Activated CD8-positive, alpha-beta memory T cell treated with anti-CD3 and anti-CD28 coated beads for 4 hours (primary cell): ENCODE measurements around the gene UROC1.

ENCODE experiments used
- DNase-seq, 2 donors: peaks; one replicate each; pipeline ENCODE4 v3.0.0-alpha.2; 2020; ENCODE audit warnings: low read depth in 2 of 2

The UROC1 gene

GRCh38 chr3:126494970-126495230 lies 22.7 kb downstream of the UROC1 start:
- no peak for DNase-seq

- no peak for DNase-seq
Measured at GRCh38 chr3:126494204-126494969, 23.2 kb downstream of the UROC1 start.

DNA sequence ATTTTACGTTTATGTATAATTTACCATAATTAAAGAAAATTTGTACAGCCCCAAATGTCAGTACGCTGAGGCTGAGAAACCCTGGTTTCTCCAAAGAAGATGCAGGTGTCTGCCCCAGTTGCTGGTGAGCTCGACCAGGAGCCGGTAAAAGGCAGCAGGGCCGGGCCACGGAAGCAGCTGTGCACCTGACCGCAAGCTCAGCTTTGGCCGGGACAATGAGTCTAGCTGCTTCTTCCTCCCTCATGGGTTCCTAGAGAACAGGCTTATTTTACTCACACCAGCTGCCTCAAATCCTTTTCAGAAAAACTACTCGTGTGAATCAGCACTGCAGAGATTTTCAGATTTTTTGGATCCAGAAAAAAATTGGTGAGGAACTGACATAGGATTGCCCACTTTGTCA lies 23.8 kb downstream of the UROC1 start:
- no peak for DNase-seq

- DNase-seq: no peak
Measured at GRCh38 chr3:126493051-126493450, 24.5 kb downstream of the UROC1 start.

GRCh38 chr3:126491221-126492013 lies 26.2 kb downstream of the UROC1 start:
- DNase-seq: no peak

GRCh38 chr3:126490619-126491018 lies 27.0 kb downstream of the UROC1 start:
- no peak for DNase-seq

GRCh38 chr3:126488886-126489569 lies 28.5 kb downstream of the UROC1 start:
- DNase-seq: no peak

DNA sequence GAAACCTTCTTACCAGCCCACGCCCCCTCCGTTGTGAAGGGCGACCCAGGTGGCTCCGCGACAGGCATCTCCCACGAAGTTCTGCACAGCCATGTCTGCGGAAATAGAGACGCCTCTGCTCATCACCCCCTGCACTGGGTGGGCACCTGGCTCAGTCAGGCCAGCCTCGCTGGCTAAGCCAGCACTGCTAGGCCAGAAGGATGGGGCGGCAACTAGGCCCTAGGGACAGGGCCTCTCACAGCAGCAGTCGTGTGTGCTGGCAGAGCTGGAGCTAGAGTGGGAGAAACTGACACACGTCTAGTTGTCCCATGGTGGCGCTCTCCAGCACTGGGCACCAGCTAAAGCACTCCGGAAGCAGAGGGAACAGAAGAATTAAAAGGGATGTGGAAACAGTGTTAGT lies 29.4 kb downstream of the UROC1 start:
- DNase-seq: no peak

- DNase-seq: no peak
Measured at GRCh38 chr3:126487151-126487771, 30.3 kb downstream of the UROC1 start.

DNA sequence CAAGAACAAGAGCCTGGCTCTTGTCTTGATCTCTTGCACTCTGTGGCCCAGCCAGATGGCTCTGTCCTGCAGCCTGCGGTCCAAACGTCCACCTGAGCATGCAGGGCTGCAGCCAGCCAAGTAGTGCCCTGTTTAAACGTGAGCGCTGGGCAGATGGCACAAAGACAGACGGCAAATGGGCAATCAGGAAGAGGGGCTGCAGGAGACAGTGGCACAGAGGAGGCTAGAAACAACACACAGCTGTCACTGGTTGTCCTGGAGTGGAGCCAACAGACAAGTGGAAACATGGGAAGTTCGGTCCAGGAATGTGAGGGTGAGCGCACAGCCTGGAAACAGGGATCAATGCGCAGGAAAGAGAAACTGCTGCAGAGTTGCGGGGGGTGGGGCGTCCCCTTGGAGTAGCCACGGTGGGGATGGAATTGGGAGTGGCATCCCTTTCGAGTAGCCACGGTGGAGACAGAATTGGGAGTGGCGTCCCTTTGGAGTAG lies 31.2 kb downstream of the UROC1 start:
- no peak for DNase-seq

- DNase-seq: no peak
Measured at GRCh38 chr3:126485956-126486355, 31.6 kb downstream of the UROC1 start.

DNA sequence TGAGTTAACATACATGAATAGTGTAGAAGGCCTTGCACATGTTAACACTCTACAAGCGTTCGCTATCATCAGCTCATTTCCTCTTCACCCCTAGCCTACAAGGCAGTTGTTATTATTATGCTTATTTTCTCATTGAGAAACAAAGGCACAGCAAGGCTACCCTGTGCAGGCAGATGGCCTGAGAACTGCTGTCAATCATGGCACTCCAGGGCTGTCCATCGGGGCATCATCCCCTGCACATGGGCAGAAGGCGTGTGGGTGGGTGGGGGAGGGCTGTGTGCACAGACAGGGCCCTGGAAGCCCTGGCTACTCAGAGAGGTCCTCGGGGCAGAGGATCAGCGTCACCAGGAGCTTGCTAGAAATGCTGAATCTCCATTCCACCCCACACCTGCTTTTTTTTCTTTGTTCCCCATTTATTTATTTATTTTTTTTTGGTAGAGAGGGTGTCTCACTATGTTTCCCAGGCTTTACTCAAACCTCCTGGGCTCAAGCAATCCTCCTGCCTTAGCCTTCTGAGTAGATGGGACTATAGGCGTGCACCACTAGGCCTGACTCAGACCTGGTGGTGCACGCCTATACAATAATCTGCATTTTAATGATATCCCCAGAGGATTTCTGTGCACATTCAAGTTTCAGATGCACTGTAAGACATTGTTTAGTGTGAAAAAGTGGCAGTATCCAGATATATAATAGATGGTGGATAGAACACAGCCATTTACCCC lies 32.2 kb downstream of the UROC1 start:
- no peak for DNase-seq

DNA sequence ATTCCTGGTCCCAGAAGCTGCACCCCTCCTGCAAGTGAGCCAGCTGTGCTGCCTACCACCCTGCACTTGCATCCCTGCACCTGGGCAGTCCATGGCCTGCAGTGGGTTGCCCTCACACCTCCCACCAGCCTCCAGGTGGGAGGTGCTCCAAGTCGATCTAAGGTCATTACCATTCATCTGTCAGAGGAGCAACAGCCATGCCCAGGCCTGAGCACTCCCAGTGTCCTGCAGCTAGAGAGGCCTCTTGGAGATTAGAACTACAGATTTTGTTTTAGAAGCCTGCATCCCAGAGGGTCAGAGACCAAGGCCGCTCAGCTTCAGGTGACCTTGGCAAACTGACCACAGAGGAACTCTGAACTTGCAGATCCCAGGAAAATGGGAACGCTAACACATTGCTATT lies 32.9 kb downstream of the UROC1 start:
- no peak for DNase-seq

DNA sequence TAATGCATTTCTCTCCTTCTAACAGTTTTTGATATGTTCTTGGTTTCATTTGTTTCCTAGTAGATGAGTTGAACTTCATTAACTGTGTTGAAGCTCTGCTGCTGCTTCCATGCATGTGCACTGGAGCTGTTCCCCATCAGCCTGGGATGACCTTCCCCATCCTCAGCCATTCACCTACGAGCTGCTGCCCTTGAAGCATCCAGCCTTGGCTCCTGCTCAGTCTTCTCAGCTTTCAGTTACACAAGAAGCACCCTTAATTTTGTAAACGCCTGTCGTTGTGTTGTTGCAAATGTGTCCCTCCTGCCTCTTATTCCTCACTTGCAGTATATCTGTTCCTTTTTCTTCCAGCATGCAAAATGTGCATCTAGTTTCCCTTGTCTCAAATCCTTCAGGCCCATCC lies 33.4 kb downstream of the UROC1 start:
- DNase-seq: no peak

GRCh38 chr3:126483321-126483761 lies 34.2 kb downstream of the UROC1 start:
- no peak for DNase-seq

GRCh38 chr3:126482503-126483255 lies 34.9 kb downstream of the UROC1 start:
- DNase-seq: no peak

- DNase-seq: no peak
Measured at GRCh38 chr3:126481808-126482502, 35.6 kb downstream of the UROC1 start.

DNA sequence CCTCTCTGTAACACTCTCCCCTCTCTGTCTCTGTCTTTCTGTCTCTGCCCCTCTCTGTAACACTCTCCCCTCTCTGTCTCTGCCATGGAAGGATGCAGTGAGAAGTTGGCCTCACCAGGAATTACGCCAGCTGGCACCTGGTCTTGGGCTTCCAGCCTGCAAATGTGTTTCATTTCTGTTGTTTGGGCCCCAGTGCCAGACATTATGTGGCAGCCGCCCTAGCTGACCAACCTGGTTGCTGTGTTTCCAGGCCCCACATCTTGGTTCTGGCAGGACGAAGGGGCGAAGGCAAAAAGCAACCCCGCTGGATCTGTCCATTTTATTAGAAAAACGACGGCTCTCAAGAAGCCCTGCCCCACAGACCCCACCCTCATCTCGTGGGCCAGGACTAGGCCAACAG lies 36.7 kb downstream of the UROC1 start:
- DNase-seq: no peak

GRCh38 chr3:126480206-126480605 lies 37.4 kb downstream of the UROC1 start:
- no peak for DNase-seq

- DNase-seq: no peak
Measured at GRCh38 chr3:126479642-126480041, 37.9 kb downstream of the UROC1 start.
